Coronary artery (tissue), 2 donors: Measurements from ENCODE around the gene WDR37.

Experiments used
- DNase-seq: peaks from one replicate; pipeline ENCODE4 v3.0.0-alpha.2; 2017; ENCODE audit warnings: low spot score
- H3K27ac ChIP-seq, 2 donors: fragments of 200-600 bp; sonication (generic); one replicate each; pipeline ENCODE4 v1.5.1; 2016 to 2019
- H3K4me3 ChIP-seq: fragments of 200-600 bp; sonication (generic); 2 replicates; pipeline ENCODE4 v1.5.1; 2016; ENCODE audit warnings: mild to moderate bottlenecking, moderate library complexity
- CTCF ChIP-seq: fragments of 200-600 bp; sonication (generic); IDR thresholded peaks from one replicate; pipeline ENCODE4 v1.5.1; 2019; ENCODE audit warnings: antibody characterized with exemption

The WDR37 gene

GRCh38 chr10:1122349-1122748 is 66.2 kb downstream of the WDR37 start:
- DNase-seq: no peak
- Histone ChIP-seq H3K4me3 (no peak overlapping the region), H3K27ac (no peak overlapping the region)
- TF ChIP-seq CTCF: no peak

- no peak overlapping the region for H3K27ac ChIP-seq
- no peak overlapping the region for H3K4me3 ChIP-seq
- no peak for DNase-seq
- TF ChIP-seq CTCF: no peak
These were observed 67.0 kb downstream of the WDR37 start for GRCh38 chr10:1123198-1123597.

- no peak overlapping the region for H3K27ac ChIP-seq
- no peak for TF ChIP-seq CTCF
- DNase-seq: no peak
- H3K4me3 ChIP-seq: no peak overlapping the region
These were observed 67.8 kb downstream of the WDR37 start for GRCh38 chr10:1123972-1124371.

- H3K4me3 ChIP-seq: no peak overlapping the region
- H3K27ac ChIP-seq: no peak overlapping the region
- no peak for DNase-seq
- no peak for TF ChIP-seq CTCF
These were observed 68.6 kb downstream of the WDR37 start for GRCh38 chr10:1124796-1125195.

GRCh38 chr10:1126461-1126860 is 70.3 kb downstream of the WDR37 start:
- H3K4me3 ChIP-seq: no peak overlapping the region
- no peak for TF ChIP-seq CTCF
- no peak overlapping the region for H3K27ac ChIP-seq
- no peak for DNase-seq

- no peak for TF ChIP-seq CTCF
- Histone ChIP-seq H3K4me3 (no peak overlapping the region), H3K27ac (no peak overlapping the region)
- DNase-seq: no peak
These were observed 71.4 kb downstream of the WDR37 start for GRCh38 chr10:1127629-1128028.

- H3K4me3 ChIP-seq: no peak overlapping the region
- TF ChIP-seq CTCF: no peak
- no peak overlapping the region for H3K27ac ChIP-seq
- no peak for DNase-seq
These were observed 71.9 kb downstream of the WDR37 start for GRCh38 chr10:1128115-1128514.
